ENCODE results near the gene GRK5.

GRK5 gene

DNA sequence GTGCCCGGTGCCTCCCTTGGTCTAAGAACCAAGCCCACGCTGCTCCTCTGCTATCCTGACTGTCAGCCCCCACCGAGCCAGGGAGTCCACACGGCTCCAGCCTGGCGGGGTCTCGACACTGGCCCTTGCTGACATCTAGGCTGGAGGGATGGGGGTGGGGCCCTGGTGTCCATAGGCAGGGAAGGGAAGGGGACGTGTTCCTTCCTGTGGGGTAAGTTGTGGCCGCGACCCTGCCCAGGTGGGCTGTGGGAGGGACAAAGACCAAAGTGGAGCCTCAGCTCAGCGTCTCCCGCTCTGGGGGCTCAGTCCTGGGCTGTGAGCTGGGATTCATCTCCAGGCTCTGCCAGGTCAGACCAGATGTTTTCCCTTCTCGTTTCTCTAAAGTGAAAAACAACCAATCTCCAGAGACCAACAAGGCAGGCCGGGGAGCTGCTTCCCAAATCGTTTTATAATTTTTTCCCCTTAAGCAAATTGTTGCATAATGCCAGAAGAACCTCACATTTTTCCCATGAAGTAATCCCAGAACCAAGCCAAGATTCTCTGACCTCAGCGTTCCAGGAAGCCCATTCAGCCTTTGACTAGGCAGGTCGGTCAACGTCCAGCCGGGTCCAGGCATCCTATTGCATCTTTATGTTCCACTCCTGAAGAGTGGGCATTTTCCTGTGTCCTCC lies 233.9 kb downstream of the GRK5 start:
- Histone ChIP-seq H3K9me2 (replicated peaks; ENCODE audit: control insufficient read depth, low read length) (no peaks in the 10 kb centered on the region), H3K4me1 (ENCODE audit: control insufficient read depth, low read length) (peaks cover 28% of the 10 kb centered on the region), H3K27ac (ENCODE audit: low read depth, low read length) (no peak overlapping the region), H3K4me3 (ENCODE audit: low read length) (peak overlapping the region; percentile 45; the same call in 1 of the 2 replicates), H3K27me3 (ENCODE audit: control insufficient read depth, low read length) (no peaks in the 10 kb centered on the region), H3F3A (ENCODE audit: control insufficient read depth, insufficient read depth) (no peaks in the 10 kb centered on the region), H4K20me1 (ENCODE audit: control insufficient read depth, insufficient read depth, low read depth, low read length) (no peaks in the 10 kb centered on the region), H3K4me2 (ENCODE audit: low read length) (peak overlapping the region; percentile 81), H3K36me3 (ENCODE audit: control insufficient read depth, low read length) (no peaks in the 10 kb centered on the region), H3K9me3 (ENCODE audit: control insufficient read depth, insufficient read depth, low read length) (no peaks in the 10 kb centered on the region), H3K79me2 (ENCODE audit: control insufficient read depth, low read length) (no peaks in the 10 kb centered on the region)
- no peak for TF ChIP-seq EZH2phosphoT487 (IDR thresholded peaks at IDR 0.05; ENCODE audit: borderline replicate concordance, low read length)
- TF ChIP-seq, protein P1, sequence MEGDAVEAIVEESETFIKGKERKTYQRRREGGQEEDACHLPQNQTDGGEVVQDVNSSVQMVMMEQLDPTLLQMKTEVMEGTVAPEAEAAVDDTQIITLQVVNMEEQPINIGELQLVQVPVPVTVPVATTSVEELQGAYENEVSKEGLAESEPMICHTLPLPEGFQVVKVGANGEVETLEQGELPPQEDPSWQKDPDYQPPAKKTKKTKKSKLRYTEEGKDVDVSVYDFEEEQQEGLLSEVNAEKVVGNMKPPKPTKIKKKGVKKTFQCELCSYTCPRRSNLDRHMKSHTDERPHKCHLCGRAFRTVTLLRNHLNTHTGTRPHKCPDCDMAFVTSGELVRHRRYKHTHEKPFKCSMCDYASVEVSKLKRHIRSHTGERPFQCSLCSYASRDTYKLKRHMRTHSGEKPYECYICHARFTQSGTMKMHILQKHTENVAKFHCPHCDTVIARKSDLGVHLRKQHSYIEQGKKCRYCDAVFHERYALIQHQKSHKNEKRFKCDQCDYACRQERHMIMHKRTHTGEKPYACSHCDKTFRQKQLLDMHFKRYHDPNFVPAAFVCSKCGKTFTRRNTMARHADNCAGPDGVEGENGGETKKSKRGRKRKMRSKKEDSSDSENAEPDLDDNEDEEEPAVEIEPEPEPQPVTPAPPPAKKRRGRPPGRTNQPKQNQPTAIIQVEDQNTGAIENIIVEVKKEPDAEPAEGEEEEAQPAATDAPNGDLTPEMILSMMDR (IDR thresholded peaks at IDR 0.05; ENCODE audit: low read depth, low read length, poor library complexity, severe bottlenecking), result no peak

DNA sequence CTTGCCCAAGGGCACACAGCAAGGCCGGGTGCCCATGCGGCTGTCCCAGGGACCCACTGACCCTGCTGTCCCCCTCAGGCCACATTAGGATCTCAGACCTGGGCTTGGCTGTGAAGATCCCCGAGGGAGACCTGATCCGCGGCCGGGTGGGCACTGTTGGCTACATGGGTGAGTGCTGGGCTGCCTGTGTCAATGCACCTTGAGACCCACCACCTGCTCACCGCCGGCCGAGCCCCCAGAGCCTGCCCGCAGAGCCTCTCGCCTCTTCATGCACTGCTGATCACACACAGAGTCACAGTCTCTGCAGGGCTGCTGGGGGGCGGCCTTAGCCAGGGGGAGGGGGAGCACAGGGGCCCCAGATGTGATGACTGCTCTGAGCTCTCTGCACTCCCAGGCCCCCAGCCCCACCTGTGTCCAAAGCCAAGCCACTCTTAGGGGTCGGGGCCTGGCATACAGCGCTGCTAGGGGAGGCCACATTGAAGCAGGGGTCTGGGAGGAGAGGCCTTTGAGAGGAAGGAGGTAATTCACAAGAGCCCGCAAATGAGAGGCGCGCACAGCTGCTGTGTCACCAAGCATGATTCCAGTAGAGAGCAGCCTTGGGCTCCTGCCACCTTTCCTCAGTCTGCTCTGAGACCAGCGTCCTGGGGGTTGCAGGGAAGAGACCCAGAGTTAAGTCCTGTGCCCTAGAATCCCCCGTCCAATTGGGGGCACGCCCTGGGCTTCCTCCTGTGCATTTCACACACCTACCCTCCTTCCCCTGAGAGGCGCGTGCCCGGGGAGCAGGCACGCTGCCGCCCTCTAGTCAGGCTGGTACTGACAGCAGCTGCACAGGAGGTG lies 234.8 kb downstream of the GRK5 start:
- no peaks in the 10 kb centered on the region for H3K9me2 ChIP-seq (replicated peaks; ENCODE audit: control insufficient read depth, low read length)
- H3K36me3 ChIP-seq (ENCODE audit: control insufficient read depth, low read length), result no peaks in the 10 kb centered on the region
- no peaks in the 10 kb centered on the region for H3K27me3 ChIP-seq (ENCODE audit: control insufficient read depth, low read length)
- no peaks in the 10 kb centered on the region for H3K79me2 ChIP-seq (ENCODE audit: control insufficient read depth, low read length)
- H3K4me1 ChIP-seq (ENCODE audit: control insufficient read depth, low read length), result peaks cover 28% of the 10 kb centered on the region
- H3F3A ChIP-seq (ENCODE audit: control insufficient read depth, insufficient read depth), result no peaks in the 10 kb centered on the region
- no peaks in the 10 kb centered on the region for H3K9me3 ChIP-seq (ENCODE audit: control insufficient read depth, insufficient read depth, low read length)
- no peak for TF ChIP-seq EZH2phosphoT487 (IDR thresholded peaks at IDR 0.05; ENCODE audit: borderline replicate concordance, low read length)
- TF ChIP-seq, protein P1 (IDR thresholded peaks at IDR 0.05; ENCODE audit: low read depth, low read length, poor library complexity, severe bottlenecking), result peak; percentile 60
- H3K4me3 ChIP-seq (ENCODE audit: low read length), result peak overlapping the region; percentile 45
- peak overlapping the region; percentile 81 for H3K4me2 ChIP-seq (ENCODE audit: low read length)
- H4K20me1 ChIP-seq (ENCODE audit: control insufficient read depth, insufficient read depth, low read depth, low read length), result no peaks in the 10 kb centered on the region
- peak overlapping the region; percentile 14; the same call in 1 of the 2 replicates for H3K27ac ChIP-seq (ENCODE audit: low read depth, low read length)

DNA sequence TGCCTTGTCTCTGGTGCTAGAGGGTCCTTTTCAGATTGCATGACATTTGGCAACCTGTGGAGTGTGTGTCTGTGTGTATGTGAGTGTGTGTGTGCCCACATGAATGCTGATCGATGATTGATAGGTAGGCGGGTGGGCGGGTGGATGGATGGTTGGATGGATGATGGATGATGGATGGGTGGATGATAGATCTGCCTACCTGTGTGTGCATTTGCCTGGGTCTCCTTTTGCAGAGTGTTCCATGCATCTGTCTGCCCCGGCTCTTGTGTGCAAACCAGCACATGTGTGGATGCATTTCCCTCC lies 235.3 kb downstream of the GRK5 start:
- Histone ChIP-seq H3K36me3 (ENCODE audit: control insufficient read depth, low read length) (no peaks in the 10 kb centered on the region), H4K20me1 (ENCODE audit: control insufficient read depth, insufficient read depth, low read depth, low read length) (no peaks in the 10 kb centered on the region), H3K27me3 (ENCODE audit: control insufficient read depth, low read length) (no peaks in the 10 kb centered on the region), H3K4me2 (ENCODE audit: low read length) (peak overlapping the region; percentile 81), H3K79me2 (ENCODE audit: control insufficient read depth, low read length) (no peaks in the 10 kb centered on the region), H3K27ac (ENCODE audit: low read depth, low read length) (no peak overlapping the region), H3F3A (ENCODE audit: control insufficient read depth, insufficient read depth) (no peaks in the 10 kb centered on the region), H3K4me1 (ENCODE audit: control insufficient read depth, low read length) (peaks cover 28% of the 10 kb centered on the region), H3K9me3 (ENCODE audit: control insufficient read depth, insufficient read depth, low read length) (no peaks in the 10 kb centered on the region), H3K4me3 (ENCODE audit: low read length) (peak overlapping the region; percentile 45), H3K9me2 (replicated peaks; ENCODE audit: control insufficient read depth, low read length) (no peaks in the 10 kb centered on the region)
- TF ChIP-seq, protein P1 (IDR thresholded peaks at IDR 0.05; ENCODE audit: low read depth, low read length, poor library complexity, severe bottlenecking), result no peak
- no peak for TF ChIP-seq EZH2phosphoT487 (IDR thresholded peaks at IDR 0.05; ENCODE audit: borderline replicate concordance, low read length)
